ENCODE measurements around the gene DGKA.
"Not testable (repeated sequence)": the region's sequence is repeated elsewhere in the genome, so short reads cannot be mapped to it uniquely, and the experiment has no call there.

GRCh38 chr12:56003376-56003775 lies 72.4 kb downstream of the DGKA start:
- not testable (repeated sequence) for TF ChIP-seq CTCF (conservative IDR thresholded peaks at IDR 0.05; ENCODE audit: low read depth in 2 of 2); JUNB (IDR thresholded peaks at IDR 0.05; ENCODE audit: unreplicated experiment); EZH2phosphoT487 (IDR thresholded peaks at IDR 0.05; ENCODE audit: unreplicated experiment); NANOG (IDR thresholded peaks at IDR 0.05; ENCODE audit: borderline replicate concordance); POLR2AphosphoS5 (IDR thresholded peaks at IDR 0.05; ENCODE audit: low read depth); EZH2 (IDR thresholded peaks at IDR 0.05; ENCODE audit: low read depth, unreplicated experiment); STAT1 (IDR thresholded peaks at IDR 0.05; ENCODE audit: unreplicated experiment)
- TF ChIP-seq, protein P1, sequence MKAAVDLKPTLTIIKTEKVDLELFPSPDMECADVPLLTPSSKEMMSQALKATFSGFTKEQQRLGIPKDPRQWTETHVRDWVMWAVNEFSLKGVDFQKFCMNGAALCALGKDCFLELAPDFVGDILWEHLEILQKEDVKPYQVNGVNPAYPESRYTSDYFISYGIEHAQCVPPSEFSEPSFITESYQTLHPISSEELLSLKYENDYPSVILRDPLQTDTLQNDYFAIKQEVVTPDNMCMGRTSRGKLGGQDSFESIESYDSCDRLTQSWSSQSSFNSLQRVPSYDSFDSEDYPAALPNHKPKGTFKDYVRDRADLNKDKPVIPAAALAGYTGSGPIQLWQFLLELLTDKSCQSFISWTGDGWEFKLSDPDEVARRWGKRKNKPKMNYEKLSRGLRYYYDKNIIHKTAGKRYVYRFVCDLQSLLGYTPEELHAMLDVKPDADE (IDR thresholded peaks at IDR 0.05): not testable (repeated sequence)

All from GM23338 (cell line).